HEK293T (cell line): Measurements from ENCODE around the gene CSNK1E.

Experiments used
- ARNT ChIP-seq: fragments of 450-650 bp; IDR thresholded peaks from 2 replicates; pipeline ENCODE4 v1.6.1; 2017; ENCODE audit warnings: mild to moderate bottlenecking
- BHLHE40 ChIP-seq: fragments of 450-650 bp; IDR thresholded peaks from 2 replicates; pipeline ENCODE4 v1.6.1; 2016; ENCODE audit warnings: mild to moderate bottlenecking, moderate library complexity, borderline replicate concordance
- FOXA1 ChIP-seq: fragments of 450-650 bp; IDR thresholded peaks from 2 replicates; pipeline ENCODE4 v1.6.1; 2016; ENCODE audit warnings: mild to moderate bottlenecking
- FOXM1 ChIP-seq: fragments of 450-650 bp; IDR thresholded peaks from 2 replicates; pipeline ENCODE4 v1.6.1; 2017; ENCODE audit warnings: mild to moderate bottlenecking, borderline replicate concordance
- ZNF384 ChIP-seq: fragments of 450-650 bp; IDR thresholded peaks from 2 replicates; pipeline ENCODE4 v1.6.1; 2016

DNA sequence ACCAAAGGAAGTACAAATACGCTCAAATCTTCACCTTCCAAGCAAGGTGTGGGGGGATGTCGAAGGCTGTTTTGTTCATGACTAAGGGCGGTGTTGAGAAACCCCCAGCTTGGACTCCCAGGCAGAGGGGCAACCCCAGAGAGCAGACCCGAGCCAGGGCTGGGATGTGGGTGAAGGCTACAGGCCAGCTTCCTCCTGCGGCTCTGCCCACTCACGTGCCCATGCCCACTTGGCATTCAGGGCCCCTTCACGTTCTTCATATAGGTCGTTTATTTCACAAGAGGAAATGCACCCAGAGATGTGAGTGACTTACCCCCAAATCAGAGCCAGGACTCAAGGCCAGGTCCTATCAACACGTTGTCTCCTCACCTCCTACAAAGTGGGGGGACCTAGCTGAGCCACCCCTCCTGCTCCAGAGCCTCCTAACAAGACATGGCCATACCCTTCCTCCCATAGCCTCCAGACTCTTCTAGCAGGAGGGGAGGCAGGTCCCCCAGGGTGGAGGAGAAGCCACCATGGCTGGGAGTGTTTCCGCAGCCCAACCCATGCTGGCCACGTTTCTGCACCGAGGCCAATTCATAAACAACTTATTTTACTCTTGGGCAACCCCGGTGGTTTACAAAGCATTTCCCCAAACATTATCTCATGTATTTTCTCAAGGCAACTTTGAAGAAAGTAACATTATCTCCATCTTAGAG is 66.4 kb downstream of the CSNK1E start:
- TF ChIP-seq FOXM1 (no peak), FOXA1 (no peak), ARNT (no peak), BHLHE40 (no peak), ZNF384 (no peak)
